HG03565 (cell line): ENCODE results near the gene KMT5B.
A peak's percentile ranks its signal among the peaks of the same experiment; 100 is the strongest.

ENCODE experiments used
- ATAC-seq: cut with Tn5 transposase; IDR thresholded peaks from one replicate; pipeline ENCODE4 v1.9.1; 2021; ENCODE audit warnings: mild to moderate bottlenecking, moderate library complexity; ENCODE audit not compliant: unreplicated experiment

The KMT5B gene

GRCh38 chr11:68216171-68216938 is 3.3 kb upstream of the KMT5B start:
- ATAC-seq = no peak

- ATAC-seq = no peak
These were observed 2.6 kb upstream of the KMT5B start for GRCh38 chr11:68215524-68216170.

GRCh38 chr11:68215087-68215445 is 2.0 kb upstream of the KMT5B start:
- no peak for ATAC-seq

GRCh38 chr11:68214173-68215086 is 1.3 kb upstream of the KMT5B start:
- ATAC-seq = no peak

- ATAC-seq = peak; percentile 47
These were observed 568 bp upstream of the KMT5B start for GRCh38 chr11:68213555-68214172.

GRCh38 chr11:68212421-68213134 is 518 bp downstream of the KMT5B start:
- no peak for ATAC-seq

- ATAC-seq = no peak
These were observed 1.6 kb downstream of the KMT5B start for GRCh38 chr11:68211546-68211945.

GRCh38 chr11:68206211-68206610 is 6.9 kb downstream of the KMT5B start:
- ATAC-seq = no peak

GRCh38 chr11:68204402-68204801 is 8.7 kb downstream of the KMT5B start:
- no peak for ATAC-seq

- no peak for ATAC-seq
These were observed 10.9 kb downstream of the KMT5B start for GRCh38 chr11:68202165-68202564.

- ATAC-seq = no peak
These were observed 11.6 kb downstream of the KMT5B start for GRCh38 chr11:68201492-68201891.

GRCh38 chr11:68200639-68201038 is 12.5 kb downstream of the KMT5B start:
- no peak for ATAC-seq

GRCh38 chr11:68199295-68199987 is 13.7 kb downstream of the KMT5B start:
- ATAC-seq = no peak

GRCh38 chr11:68196219-68196618 is 16.9 kb downstream of the KMT5B start:
- no peak for ATAC-seq

- ATAC-seq = no peak
These were observed 18.3 kb downstream of the KMT5B start for GRCh38 chr11:68194675-68195294.

GRCh38 chr11:68193018-68193417 is 20.1 kb downstream of the KMT5B start:
- no peak for ATAC-seq

- no peak for ATAC-seq
These were observed 21.2 kb downstream of the KMT5B start for GRCh38 chr11:68191661-68192579.

- ATAC-seq = no peak
These were observed 23.2 kb downstream of the KMT5B start for GRCh38 chr11:68189888-68190287.
